Activated T-cell treated with anti-CD3 and anti-CD28 coated beads for 48 hours (primary cell): Measurements from ENCODE around the gene FBXO15.

Source experiments
- DNase-seq: peaks from one replicate; pipeline ENCODE4 v3.0.0-alpha.2; 2020; ENCODE audit warnings: low read depth

FBXO15 gene, protein sequence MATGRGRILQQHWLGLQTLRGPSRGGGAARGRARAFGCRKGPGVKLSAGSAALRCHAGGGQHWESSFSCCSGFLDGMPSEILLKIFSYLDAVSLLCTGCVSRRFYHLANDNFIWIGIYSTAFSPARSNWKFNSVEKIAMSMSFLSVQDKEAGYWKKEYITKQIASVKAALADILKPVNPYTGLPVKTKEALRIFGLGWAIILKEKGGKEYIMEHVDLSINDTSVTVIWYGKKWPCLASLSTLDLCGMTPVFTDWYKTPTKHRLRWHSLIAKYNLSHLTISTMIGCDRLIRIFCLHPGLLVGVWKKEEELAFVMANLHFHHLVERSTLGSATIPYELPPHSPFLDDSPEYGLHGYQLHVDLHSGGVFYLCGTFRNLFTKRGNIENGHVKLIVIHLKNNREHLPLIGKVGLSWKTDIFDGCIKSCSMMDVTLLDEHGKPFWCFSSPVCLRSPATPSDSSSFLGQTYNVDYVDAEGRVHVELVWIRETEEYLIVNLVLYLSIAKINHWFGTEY

DNA sequence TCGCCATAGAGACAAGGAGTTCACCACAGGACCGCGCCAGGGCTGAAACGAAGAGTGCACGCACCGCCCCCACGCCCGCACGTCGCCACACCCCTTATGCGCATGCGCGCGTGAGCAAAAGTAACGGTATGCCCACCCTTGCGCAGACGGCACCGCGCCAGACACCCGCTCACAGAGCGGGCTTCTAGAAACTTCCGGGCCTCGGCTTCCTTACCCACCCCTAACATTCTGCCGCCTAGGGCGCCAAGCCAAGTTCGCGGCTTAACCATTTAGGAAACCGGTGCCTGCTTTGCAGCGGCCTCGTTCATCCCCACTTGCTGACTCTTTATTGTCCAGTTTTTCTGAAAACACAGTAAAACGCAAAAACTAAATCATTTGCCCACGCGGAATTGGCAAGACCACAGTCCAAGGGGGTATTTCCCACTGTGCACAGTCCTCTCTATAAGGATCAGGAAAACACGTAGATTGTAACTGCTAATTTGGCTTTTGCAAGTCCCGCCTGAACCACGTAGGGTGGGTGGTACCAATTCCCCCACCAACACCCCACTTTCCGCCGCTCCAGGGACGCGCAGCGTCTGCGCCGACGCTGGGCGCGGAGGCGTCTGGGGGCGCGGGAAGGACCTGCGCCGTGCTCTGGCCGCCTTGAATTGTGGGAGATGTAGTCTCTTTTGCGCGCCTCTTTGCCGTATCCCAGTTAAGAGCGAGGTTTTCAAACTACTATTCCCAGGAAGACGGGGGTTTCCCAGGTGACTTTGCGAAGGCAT, at the start of gene FBXO15, which contains the start of gene TIMM21:
TSS of gene FBXO15 (minus strand) at position 56 of the 764 bp plus-strand sequence. CDS start at position 7, 49 bp downstream.
TSS of gene TIMM21 (plus strand) at position 745 of the 764 bp plus-strand sequence. CDS start 286 bp downstream, outside the sequence.
- peak; percentile 94 for DNase-seq

DNA sequence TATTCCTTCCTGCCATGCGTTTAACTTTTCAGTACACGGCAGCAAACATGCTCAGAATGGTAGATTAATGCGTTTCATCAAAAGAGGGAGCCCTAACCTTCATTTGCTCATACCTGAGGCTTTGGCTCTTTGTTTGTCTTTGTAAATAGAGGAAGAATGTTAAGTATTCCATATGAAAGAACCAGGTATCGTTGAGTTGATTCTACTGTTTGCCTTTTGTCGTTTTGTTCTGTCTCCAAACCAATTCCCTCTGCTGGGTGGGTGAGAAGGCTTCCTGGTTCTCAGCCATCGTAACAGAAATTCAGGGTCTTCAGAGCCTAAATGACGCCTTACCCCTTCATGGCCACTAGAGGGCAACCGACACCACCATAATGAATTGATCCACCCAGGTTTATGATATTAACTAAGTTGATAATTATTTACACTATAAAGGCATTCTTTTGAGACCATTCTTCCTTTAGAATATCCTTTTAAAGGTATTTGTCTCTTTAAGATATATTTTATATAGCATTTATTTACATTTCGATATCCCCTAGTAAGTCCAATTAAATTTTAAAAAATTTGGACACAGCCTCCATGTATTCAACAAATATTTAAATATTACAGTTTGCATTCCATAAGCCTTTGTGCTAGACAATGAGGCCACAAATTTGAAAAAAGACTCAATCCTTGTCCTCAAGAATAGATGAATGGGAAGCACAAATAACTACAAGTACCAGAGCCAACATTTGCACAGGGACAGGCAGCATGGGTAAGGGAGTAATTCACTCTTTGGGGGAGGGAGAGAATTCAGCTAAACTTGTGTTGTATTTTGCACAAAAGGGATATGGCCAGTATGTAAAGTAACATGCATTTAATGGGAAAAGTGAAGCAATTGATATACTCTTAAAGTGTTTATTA, 48.8 kb upstream of the FBXO15 start:
- peak; percentile 12 for DNase-seq

DNA sequence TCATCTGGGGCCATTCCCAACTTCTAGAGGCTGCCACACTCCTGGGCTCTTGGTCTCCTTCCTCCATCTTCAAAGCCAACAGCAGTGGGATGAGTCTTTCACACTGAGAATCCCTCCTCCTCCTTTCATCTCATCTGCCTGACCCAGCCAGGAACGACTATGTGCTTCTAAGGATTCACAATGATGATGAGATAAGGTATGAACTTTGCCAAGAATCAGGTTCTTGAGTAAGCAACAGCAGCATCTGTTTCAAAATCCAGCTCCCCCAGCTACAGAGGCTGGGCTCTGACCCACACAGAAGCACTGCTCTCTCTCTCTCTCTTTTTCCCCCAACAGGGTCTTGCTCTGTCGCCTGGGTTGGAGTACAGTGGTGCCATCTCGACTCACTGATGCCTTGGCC, 47.1 kb upstream of the FBXO15 start:
- no peak for DNase-seq

DNA sequence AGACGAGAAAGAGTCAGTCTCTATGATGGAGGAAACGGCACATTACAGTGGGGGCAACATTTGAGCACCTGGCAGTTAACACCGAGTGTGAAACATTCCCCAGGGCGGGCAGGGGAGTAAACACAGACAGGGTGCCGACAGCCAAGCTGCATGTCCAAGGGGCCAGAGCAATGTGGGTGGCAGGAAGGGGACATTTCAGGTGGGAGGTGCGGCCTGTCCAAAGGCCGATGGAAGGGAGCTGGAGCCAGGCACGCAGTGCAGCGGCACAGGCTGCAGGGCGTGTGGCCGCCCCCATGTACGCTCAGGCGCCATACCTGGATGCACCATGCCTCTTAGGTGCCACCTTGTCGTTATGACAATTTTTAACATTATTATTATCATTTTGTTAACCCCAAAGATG, 43.9 kb upstream of the FBXO15 start:
- no peak for DNase-seq

DNA sequence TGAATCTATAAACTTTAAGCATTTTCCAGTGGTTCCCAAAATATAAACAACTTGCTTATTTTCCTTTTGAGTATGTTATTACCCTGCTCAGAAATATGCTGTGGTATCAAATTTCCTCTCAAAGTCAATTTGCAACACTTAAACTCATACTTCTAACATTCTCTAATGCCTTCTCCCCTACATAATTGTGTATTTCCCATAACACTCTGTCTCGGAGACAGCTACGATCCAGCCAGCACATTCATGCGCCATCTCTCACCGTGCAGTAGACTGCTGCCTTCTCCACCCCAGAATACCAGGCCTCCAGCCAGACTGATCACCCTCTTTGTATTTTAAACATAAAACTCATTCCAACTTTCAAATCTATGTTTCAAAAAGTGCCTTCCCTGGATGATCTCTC, 42.5 kb upstream of the FBXO15 start:
- DNase-seq = no peak

DNA sequence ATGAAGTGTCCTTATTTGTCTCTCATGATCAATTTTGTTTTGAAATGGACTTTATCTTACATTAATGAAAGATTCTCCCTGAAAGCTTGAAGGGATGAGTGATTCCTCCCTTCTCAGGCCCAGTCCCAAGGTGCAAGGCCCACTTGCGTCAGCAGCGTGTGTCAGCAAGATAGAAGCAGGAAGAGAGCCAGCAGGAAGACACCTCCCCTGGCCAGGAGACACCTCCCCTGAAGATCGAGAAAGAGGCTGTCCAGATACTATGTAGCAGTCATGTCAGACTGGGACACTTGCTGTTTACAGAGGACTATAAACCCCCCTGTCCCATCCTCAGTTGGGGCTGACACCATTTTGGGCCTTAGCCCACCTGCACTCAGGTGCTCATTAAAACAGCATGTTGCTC, 39.0 kb upstream of the FBXO15 start:
- DNase-seq = no peak

DNA sequence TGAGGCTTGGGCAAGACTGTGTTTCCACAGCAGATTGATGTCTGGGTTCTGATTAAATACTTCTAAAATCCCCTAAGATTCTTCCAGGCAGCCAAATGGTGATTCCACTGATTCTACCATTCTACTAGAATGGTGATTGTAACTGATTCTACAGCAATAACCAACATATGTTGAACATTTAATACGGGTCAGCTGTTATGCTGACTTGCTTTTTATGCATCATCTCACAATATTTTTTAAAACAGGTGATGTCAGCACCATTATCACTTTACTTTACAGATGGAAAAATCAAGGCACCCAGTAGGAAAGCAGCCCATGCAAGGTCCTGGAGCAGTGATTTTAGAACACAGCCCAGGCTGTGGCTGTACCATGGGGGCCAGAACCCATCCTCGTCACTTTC, 38.2 kb upstream of the FBXO15 start:
- no peak for DNase-seq

DNA sequence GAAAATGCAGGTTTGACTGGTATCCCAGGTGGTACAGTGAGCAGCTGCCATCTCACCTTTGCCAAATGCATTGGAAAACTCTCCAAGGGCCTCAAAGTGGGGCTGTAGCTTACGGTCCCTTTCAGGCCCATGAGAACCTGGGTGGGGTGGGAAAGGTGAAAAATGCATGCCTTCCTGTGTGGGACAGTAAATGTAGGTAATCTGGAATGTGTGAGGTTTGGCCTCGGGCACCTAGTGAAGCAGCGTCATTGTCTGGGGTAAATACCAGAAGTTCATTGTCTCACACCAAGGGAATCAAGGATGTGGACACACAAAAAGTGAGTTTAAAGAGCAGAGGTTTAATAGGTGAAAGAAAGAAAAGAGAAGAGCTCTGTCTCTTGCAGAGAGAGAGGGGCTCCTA, 37.2 kb upstream of the FBXO15 start:
- no peak for DNase-seq

DNA sequence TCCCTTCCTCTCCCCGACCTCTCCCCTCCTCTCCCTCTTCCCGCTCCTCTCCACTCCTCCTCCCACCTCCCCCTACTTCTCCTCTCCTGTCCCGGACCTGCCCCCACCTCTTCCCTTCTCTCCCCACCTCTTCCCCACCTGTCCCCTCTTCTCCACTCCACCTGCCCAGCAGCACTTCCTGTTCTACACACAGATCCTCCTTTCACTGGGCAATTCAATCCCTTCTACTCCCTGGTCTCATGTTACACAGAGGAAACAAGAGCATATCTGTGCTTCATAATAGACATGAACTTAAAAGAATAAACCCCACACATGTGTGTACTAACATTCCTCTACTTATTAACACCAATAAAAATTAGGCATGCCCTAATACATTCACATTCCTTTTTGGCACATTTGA, 35.5 kb upstream of the FBXO15 start:
- DNase-seq = no peak

DNA sequence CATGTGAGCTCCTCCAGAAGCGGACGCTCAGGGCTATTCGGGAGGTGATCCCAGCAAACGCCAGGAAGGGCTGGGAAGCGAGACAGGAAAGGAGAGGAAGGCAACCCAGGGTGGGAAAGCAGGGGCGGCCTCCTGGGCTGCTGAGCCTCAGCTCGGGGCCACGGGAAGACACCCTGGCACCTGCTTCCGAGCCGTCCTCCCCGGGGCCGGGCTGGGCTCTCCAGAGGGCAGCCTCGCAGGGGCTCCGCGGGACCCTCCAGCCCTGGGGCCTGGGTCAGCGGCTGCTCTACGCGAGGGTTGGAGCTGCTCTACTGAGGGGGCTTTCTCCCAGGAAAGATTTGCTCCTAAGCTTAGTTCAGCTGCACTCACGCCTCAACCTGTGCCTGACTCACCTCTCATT, 34.7 kb upstream of the FBXO15 start:
- no peak for DNase-seq

DNA sequence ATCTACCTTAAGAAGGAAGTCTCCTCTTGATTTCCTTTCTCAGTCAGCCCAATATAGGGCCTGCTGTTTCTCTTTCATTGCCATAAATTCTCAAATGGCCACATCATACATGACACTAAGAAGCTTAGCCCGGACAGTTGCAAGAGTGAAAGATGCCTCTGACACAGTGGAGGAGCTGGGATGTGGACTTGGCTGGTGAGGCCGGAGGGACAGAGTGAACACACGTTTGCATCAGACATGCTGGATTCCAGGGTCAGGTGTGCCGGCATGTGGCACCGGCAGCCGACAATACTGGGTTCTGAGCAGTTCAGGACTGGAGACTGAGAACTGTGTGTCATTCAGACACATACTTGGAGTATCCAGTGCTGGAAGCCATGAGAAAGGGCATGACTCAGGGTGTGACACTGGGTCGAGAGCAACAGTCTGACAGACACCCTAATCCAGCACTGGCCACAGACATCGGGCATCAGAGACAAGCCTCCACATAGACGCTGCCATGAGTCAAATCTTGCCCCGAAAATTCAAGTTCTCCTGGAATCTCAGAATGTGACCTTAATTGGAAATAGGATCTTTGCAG, 32.1 kb upstream of the FBXO15 start:
- no peak for DNase-seq

DNA sequence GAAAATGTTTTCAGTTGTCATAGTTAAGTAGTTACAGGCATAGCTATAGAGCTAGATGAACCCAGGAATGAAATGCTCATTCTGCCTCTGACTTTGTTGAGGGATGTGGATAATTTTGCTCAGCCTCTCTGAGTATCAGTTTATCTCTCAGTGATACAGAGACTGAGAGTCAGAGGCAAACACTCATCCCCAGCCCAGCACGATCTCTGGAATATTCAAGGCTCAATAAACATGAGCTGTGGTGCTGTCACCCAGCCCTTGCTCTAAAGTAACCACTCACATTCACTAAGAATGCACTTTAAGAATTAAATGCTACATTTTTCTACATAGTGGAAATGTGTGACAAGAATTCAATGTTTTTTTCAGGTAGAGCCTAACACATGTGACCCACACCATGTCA, 31.2 kb upstream of the FBXO15 start:
- DNase-seq = no peak

DNA sequence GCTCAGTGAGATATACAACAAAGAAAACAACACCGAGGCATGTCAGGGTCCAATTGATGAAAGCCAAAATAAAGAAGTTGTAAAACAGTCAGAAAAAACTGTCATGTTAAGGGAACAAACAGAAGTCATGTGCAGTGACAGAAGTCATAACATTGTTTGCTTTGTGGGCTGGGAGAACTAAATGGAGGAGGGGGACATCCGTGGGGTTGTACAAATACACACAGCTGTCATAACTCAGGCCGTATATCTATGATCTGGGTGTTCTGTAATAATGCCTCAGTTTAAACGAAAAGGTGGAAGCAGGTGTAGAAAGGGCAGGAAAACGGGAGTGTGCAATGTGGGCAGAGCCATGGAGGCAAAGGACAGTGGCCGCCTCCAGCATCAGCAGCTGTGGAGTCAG, 28.0 kb upstream of the FBXO15 start:
- DNase-seq = no peak

DNA sequence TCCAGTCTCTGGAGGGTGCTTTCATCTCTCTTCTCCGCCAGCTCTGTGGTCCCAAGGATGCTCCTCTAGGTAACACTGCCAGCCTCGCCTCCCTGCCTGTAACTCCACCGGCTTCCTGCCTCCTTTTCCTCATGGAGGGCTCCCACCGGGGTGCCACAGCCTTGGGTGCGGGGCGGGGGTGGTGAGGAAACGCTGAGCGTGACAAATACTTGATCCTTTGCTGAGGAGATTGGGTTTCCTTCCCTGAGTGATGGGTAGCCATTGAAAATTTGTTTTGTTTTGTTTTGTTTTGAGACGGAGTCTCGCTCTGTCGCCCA, 25.8 kb upstream of the FBXO15 start:
- no peak for DNase-seq

DNA sequence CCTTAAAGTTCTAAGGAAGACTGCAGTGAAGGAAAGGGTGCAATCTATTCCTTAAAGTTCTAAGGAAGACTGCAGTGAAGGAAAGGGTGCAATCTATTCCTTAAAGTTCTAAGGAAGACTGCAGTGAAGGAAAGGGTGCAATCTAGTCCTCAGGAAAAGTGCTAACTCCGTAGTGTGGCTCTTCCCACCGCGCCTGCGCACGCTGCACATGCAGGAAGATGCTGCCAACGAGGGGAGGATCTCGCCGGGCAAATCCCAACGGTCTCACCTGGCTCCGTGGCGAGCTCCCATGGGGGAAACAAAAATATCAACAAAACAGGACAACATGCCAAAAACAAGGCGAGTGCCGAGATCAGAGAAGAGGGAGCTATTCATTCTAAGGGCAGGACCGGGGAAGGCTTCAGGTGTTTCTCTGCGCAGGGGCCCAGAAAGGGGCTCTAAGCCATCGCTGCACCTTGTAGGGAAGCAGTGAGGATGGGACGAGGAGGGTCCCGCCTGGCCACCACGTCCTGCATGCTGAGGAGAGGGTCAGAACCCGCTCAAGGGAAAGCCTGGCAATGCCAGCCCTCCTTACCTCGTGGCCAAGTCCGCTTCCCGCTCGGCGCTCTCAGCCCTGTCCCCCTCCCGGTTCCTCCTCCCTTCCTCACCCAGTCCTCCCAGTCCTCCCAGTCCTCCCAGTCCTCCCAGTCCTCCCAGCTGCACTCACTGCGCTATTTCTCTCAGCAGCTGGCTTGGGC, 25.2 kb upstream of the FBXO15 start:
- DNase-seq = no peak

DNA sequence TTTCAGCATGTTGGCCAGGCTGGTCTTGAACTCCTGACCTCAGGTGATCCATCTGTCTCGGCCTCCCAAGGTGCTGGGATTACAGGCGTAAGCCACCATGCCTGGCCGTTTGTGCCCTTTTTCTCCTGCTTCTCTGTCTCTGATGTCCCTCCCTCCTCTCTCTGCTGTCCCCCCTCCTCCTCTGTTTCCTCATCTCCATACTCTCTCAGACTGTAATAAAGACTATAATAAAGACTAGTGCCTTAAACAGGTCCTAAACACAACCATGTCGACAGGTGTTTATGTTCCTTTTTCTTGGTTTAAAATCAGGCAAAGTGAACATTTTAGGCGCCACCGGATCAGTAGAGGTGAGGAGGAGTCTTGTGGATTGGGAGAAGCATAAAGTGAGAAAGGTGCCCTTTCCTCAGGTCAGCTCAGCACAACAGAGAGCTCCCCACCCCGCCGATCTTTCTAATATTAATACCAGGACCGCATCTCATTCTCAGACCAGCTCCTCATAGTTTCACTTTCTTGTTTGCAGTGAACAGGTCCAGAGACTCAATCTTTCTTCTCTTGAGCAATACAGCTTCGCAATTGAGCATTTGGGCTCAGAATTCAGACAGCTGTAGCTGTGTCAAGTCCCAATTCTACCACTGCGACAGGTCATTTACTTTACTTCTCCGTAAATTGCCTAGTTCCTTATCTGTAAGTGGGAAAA, 24.4 kb upstream of the FBXO15 start:
- no peak for DNase-seq

DNA sequence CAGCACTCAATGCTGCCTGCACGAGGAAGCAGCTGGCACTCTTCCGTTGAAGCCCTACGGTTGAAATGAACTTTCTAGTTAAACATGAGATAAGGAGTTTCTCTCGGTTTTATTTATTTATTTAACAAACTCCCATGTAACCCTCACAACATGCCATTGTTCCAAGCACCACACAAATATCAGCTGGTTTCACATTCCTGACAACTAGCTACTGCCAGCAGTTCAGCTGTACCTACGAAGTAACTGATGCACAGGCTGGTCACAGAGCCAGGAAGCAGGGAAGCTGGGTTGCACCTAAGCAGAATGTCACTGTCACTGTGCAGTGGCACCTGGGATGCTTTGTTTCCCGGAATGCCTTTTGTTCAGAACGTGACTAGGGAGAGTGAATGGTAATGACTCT, 18.8 kb upstream of the FBXO15 start:
- DNase-seq = no peak

DNA sequence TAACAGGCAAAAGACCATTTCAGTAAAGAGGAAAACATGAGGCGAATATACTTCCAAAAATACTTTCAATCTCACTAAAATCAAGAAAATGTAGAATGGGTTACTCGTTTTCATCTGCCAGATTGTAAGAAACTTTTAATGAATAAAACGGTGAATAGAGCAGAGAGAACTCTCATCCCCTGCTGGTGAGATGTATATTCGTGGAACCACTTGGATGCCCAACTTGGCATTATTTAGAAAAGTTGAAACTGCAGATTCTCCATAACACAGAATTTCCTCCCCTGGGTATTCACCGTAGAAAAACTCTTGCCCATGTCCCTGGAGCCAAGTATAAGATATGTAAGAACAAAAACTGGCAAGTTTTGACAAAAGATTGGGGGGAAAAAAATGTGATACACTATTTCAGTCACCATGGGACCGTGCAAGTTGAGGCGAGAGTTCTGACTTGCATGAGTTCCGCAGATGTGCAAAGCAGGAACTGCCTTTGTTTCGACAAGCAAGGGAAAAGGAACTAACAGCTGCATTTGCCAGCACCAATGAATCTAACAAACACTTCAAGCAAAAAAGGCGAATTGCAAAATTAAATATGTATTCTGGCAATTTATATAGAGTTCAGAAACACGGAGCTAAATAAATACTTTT, 15.5 kb upstream of the FBXO15 start:
- DNase-seq = no peak

DNA sequence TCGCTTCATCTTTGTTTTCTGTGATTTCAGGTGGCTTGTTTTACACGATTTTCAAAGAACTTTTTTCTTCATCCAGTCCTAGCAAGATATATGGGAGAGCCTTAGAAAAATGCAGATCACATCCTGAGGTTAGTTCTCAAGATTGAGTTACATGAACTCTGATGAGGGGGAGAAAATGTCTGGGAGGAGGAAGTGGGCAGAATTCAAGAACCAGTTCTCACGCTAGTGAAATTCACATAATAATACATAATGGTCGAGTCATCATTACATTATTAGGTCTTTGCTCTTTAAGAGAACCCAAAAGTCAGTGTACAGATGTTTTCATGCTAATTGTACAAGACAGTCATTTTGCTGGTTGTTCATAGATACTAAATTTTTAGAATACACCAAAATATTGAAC, 7.6 kb upstream of the FBXO15 start:
- DNase-seq = no peak

DNA sequence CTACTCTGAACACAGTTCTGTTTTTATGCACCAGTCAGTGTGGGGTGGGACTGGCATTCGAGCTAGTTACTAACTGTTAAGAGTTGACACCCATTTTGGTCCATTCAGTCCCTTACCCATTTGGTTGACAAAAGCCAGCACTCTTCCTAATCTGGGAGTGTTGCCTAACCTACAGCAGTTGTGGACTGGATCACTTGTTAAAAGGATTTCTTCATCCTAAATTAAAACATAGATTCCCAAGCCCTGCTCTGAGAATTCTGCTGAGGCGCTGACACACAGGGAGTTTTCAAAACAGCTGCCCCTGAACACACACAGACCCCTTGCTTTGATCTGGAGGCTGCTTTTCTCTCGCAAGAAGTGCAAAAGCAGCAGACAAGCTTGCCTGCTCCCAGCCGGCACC, 7.1 kb upstream of the FBXO15 start:
- DNase-seq = no peak
